A549 (cell line): ENCODE data around the gene PRKCD. TPM values are rescaled to one million over a fixed set of nuclear protein-coding genes. Genes with fewer than 3 reads are reported as not detected.
A peak's percentile ranks its signal among the peaks of the same experiment; 100 is the strongest.

Experiments
- ATAC-seq, 2 experiments: fragments of 200-7000 bp in 1 of 2; fragments of >200 bp in 1 of 2; cut with Nextera tagmentation in 1 of 2; cut with Tn5 transposase in 1 of 2; 3 replicates each; pipeline versions ENCODE4 v1.8.0 to v1.9.1; 2018 to 2020; ENCODE audit warnings: mild to moderate bottlenecking in 1 of 2, moderate library complexity in 1 of 2
- CTCF ChIA-PET: fragments of 300-600 bp; sonication (Branson Sonifier 250); formaldehyde crosslinking; extraction: SDS; loops from one replicate; lab custom pipeline; 2021; ENCODE audit warnings: antibody characterized with exemption, inconsistent platforms; lab: Yijun Ruan, JAX
- POLR2A ChIA-PET: fragments of 350-600 bp; formaldehyde crosslinking; extraction: SDS; loops from one replicate; lab custom pipeline; 2021; ENCODE audit warnings: antibody characterized with exemption, inconsistent platforms; lab: Yijun Ruan, JAX
- DNase-seq, 2 experiments: peaks; one replicate each; pipeline versions ENCODE4 v3.0.0 to v3.0.0-alpha.2; 2011 to 2016; ENCODE audit warnings: low read depth in 1 of 2, low spot score in 1 of 2
- FAIRE-seq: peaks from 2 replicates; lab custom pipeline; 2011; peaks lifted over from hg19 to GRCh38; lab: Jason Lieb, UNC
- H3K27ac ChIP-seq, 2 experiments: fragments of >200 bp; sonication (Bioruptor Twin); formaldehyde crosslinking; 3 replicates each; pipeline ENCODE4 v1.5.1; 2016 to 2017
- H3K4me1 ChIP-seq: fragments of >200 bp; sonication (Bioruptor Twin); formaldehyde crosslinking; 3 replicates; pipeline ENCODE4 v1.6.1; 2016
- H3K4me2 ChIP-seq: fragments of >200 bp; sonication (Bioruptor Twin); formaldehyde crosslinking; 3 replicates; pipeline ENCODE4 v1.6.1; 2016
- H3K4me3 ChIP-seq: fragments of >200 bp; sonication (Bioruptor Twin); formaldehyde crosslinking; 3 replicates; pipeline ENCODE4 v1.5.1; 2016
- H3K9me3 ChIP-seq: fragments of >200 bp; sonication (Bioruptor Twin); formaldehyde crosslinking; 3 replicates; pipeline ENCODE4 v1.6.1; 2016
- CBX2 ChIP-seq: fragments of 200-600 bp; sonication (generic); IDR thresholded peaks from 2 replicates; pipeline ENCODE4 v1.6.1; 2016; ENCODE audit warnings: low read depth, mild to moderate bottlenecking, borderline replicate concordance
- CBX8 ChIP-seq: fragments of 200-600 bp; sonication (generic); IDR thresholded peaks from 2 replicates; pipeline ENCODE4 v1.6.1; 2016
- CHD4 ChIP-seq: fragments of 200-600 bp; sonication (generic); IDR thresholded peaks from 2 replicates; pipeline ENCODE4 v1.6.1; 2016; ENCODE audit warnings: antibody characterized with exemption, mild to moderate bottlenecking, borderline replicate concordance
- EHF ChIP-seq: fragments of 250-450 bp; sonication (Bioruptor Pico); IDR thresholded peaks from 2 replicates; pipeline ENCODE4 v1.5.0; 2020; ENCODE audit warnings: mild to moderate bottlenecking
- EHMT2 ChIP-seq: fragments of 200-600 bp; sonication (generic); IDR thresholded peaks from 2 replicates; pipeline ENCODE4 v1.6.1; 2016; ENCODE audit warnings: antibody characterized with exemption, low read depth, mild to moderate bottlenecking, moderate library complexity
- FOSB ChIP-seq: fragments of 250-450 bp; sonication (Bioruptor Pico); IDR thresholded peaks from 2 replicates; pipeline ENCODE4 v1.5.0; 2020; ENCODE audit warnings: mild to moderate bottlenecking, moderate library complexity
- FOXS1 ChIP-seq: fragments of 250-450 bp; sonication (Bioruptor Pico); IDR thresholded peaks from 2 replicates; pipeline ENCODE4 v1.5.0; 2020; ENCODE audit warnings: mild to moderate bottlenecking, moderate library complexity
- HDAC2 ChIP-seq: fragments of 200-600 bp; sonication (generic); IDR thresholded peaks from 2 replicates; pipeline ENCODE4 v1.6.1; 2016
- HEYL ChIP-seq: fragments of 250-450 bp; sonication (Bioruptor Pico); IDR thresholded peaks from 2 replicates; pipeline ENCODE4 v1.8.0; 2021; ENCODE audit warnings: mild to moderate bottlenecking, moderate library complexity
- JUN ChIP-seq, 2 experiments: fragments of >200 bp; sonication (Bioruptor Twin); formaldehyde crosslinking; IDR thresholded peaks; 2 replicates in 1 of 2; 3 replicates in 1 of 2; pipeline ENCODE4 v1.6.1; 2016 to 2017
- JUNB ChIP-seq: fragments of >200 bp; sonication (Bioruptor Twin); formaldehyde crosslinking; IDR thresholded peaks from 2 replicates; pipeline ENCODE4 v1.6.1; 2016
- KDM1A ChIP-seq: fragments of 200-600 bp; sonication (generic); IDR thresholded peaks from 2 replicates; pipeline ENCODE4 v1.6.1; 2016; ENCODE audit warnings: low read depth, mild to moderate bottlenecking
- KDM5A ChIP-seq: fragments of 200-600 bp; sonication (generic); IDR thresholded peaks from 2 replicates; pipeline ENCODE4 v1.6.1; 2016; ENCODE audit warnings: antibody characterized with exemption, mild to moderate bottlenecking
- MAFK ChIP-seq: fragments of 450-650 bp; IDR thresholded peaks from 2 replicates; pipeline ENCODE4 v1.6.1; 2014; ENCODE audit not compliant: partially characterized antibody
- MAZ ChIP-seq: fragments of 150-350 bp; IDR thresholded peaks from 2 replicates; pipeline ENCODE4 v1.6.1; 2014; ENCODE audit warnings: antibody characterized with exemption, low read depth, low read length, borderline replicate concordance
- NFE2L2 ChIP-seq: fragments of 150-350 bp; conservative IDR thresholded peaks from 2 replicates; pipeline ENCODE4 v1.6.1; 2014; ENCODE audit warnings: low read length
- NR3C1 ChIP-seq: fragments of >200 bp; sonication (Bioruptor Twin); formaldehyde crosslinking; IDR thresholded peaks from 3 replicates; pipeline ENCODE4 v1.6.1; 2017
- PHF8 ChIP-seq: fragments of 200-600 bp; sonication (generic); IDR thresholded peaks from 2 replicates; pipeline ENCODE4 v1.6.1; 2016; ENCODE audit warnings: low read depth, mild to moderate bottlenecking, antibody characterized with exemption, moderate library complexity, borderline replicate concordance
- RFX5 ChIP-seq: fragments of 450-650 bp; IDR thresholded peaks from 2 replicates; pipeline ENCODE4 v1.7.1; 2014; ENCODE audit warnings: antibody characterized with exemption, mild to moderate bottlenecking, moderate library complexity
- RNF2 ChIP-seq: fragments of 200-600 bp; sonication (generic); IDR thresholded peaks from 2 replicates; pipeline ENCODE4 v1.6.1; 2016; ENCODE audit warnings: low read depth, mild to moderate bottlenecking, antibody characterized with exemption, moderate library complexity, borderline replicate concordance
- SREBF2 ChIP-seq: fragments of 450-650 bp; IDR thresholded peaks from 2 replicates; pipeline ENCODE4 v1.6.1; 2014; ENCODE audit warnings: mild to moderate bottlenecking, moderate library complexity
- TFCP2L1 ChIP-seq: fragments of 250-450 bp; sonication (Bioruptor Pico); IDR thresholded peaks from 2 replicates; pipeline ENCODE4 v1.5.0; 2021; ENCODE audit warnings: mild to moderate bottlenecking
- TP53 ChIP-seq: fragments of 250-450 bp; sonication (Bioruptor Pico); IDR thresholded peaks from 2 replicates; pipeline ENCODE4 v1.5.0; 2021; ENCODE audit warnings: mild to moderate bottlenecking, moderate library complexity
- ZC3H11A ChIP-seq: fragments of 450-650 bp; IDR thresholded peaks from 2 replicates; pipeline ENCODE4 v1.6.1; 2014; ENCODE audit warnings: antibody characterized with exemption, mild to moderate bottlenecking
- ZSCAN20 ChIP-seq: fragments of 250-450 bp; sonication (Bioruptor Pico); IDR thresholded peaks from 2 replicates; pipeline ENCODE4 v1.8.0; 2022; ENCODE audit warnings: mild to moderate bottlenecking, moderate library complexity
- WGBS: methylation state at CpG from one replicate; pipeline ENCODE4 v1.1.6; 2017; ENCODE audit errors: missing lambda C conversion rate; 5-methylcytosine and 5-hydroxymethylcytosine counted together
- polyA plus RNA-seq, 4 experiments: library from polyadenylated mRNA; depleted of rRNA in 3 of 4; stranded (reverse); fragments of >200 nt; fragmentation: RNase III in 1 of 4; extraction: RNeasy Plus Mini Kit Qiagen cat#74134 plus additional on column Dnase treatment in 1 of 4; gene quantifications; 2 replicates in 3 of 4; 3 replicates in 1 of 4; pipeline ENCODE4 v1.2.3, GENCODE V29; 2011 to 2017
- TF ChIP-seq, protein P1 (sequence below): fragments of 150-350 bp; IDR thresholded peaks from 2 replicates; pipeline ENCODE4 v1.6.1; 2014; ENCODE audit warnings: low read depth, mild to moderate bottlenecking, low read length
- TF ChIP-seq, protein P2 (sequence below): fragments of 450-650 bp; IDR thresholded peaks from 2 replicates; pipeline ENCODE4 v1.6.1; 2014; ENCODE audit warnings: antibody characterized with exemption
- TF ChIP-seq, protein P3 (sequence below): IDR thresholded peaks from 2 replicates; pipeline ENCODE4 v1.6.1; 2012
- TF ChIP-seq, protein P4 (sequence below): fragments of 250-450 bp; sonication (Bioruptor Pico); IDR thresholded peaks from 2 replicates; pipeline ENCODE4 v1.5.0; 2020; ENCODE audit warnings: low read depth, mild to moderate bottlenecking, moderate library complexity

PRKCD gene
- polyA plus RNA-seq, 2 of the 4 experiments (the other 2 are of a cell fraction) = 10.1 to 18.3 TPM

DNA sequence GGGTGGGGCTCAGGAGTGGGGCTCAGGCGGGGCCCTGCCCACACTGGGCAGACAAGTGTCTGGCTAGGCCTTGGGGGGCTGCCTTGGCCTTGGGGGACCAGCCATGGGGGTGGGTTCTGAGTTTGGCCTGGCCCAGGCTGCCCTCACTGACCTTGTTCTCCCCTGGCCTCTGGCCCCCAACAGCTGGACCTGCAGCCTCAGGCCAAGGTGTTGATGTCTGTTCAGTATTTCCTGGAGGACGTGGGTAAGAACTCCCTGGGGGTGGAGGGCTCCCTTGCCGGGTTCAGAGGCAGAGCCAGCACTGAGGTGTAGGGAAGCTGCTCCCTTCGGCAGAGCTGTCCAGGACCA is 20.0 kb downstream of the PRKCD start:
- ATAC-seq = no peak
- TF ChIP-seq HDAC2 (no peak), JUN (IDR thresholded peaks at IDR 0.05) (no peak), EHF (no peak), CBX8 (no peak), TFCP2L1 (CRISPR knock-in tag) (no peak), RFX5 (no peak), NFE2L2 (no peak), FOSB (CRISPR knock-in tag) (no peak)
- H3K4me1 ChIP-seq = no peaks in the 10 kb centered on the region
- POLR2A ChIA-PET = no interaction called here
- no peak overlapping the region for H3K27ac ChIP-seq
- 86% methylated on average over 3 of the region's 4 CpGs for WGBS
- DNase-seq = no peak
- CTCF ChIA-PET = interaction anchor here (1.5 kb wide), 1 partner anchor 47 kb away, joined by 5 read pairs; no protein-coding TSS in a partner anchor
- no peak for FAIRE-seq
- H3K9me3 ChIP-seq = no peaks in the 10 kb centered on the region
- no peak overlapping the region for H3K4me3 ChIP-seq
- no peak overlapping the region for H3K4me2 ChIP-seq

DNA sequence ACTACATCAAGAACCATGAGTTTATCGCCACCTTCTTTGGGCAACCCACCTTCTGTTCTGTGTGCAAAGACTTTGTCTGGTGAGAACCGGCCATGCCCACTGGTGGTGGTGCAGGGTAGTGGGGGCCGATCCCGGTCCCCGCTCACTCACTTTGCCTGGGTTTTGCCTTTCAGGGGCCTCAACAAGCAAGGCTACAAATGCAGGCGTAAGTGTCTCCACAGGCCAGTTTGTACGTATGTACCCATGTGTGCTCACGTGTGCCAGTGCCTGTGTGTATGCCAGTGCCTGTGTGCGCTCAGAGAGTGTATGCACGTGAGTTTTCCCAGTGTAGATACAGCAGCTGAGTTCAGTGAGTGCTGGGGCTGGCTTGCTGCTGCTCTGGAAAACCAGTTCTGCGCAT is 20.5 kb downstream of the PRKCD start:
- DNase-seq = no peak
- Histone ChIP-seq H3K9me3 (no peaks in the 10 kb centered on the region), H3K4me1 (no peaks in the 10 kb centered on the region), H3K4me3 (no peak overlapping the region), H3K27ac (no peak overlapping the region), H3K4me2 (no peak overlapping the region)
- ATAC-seq = peak in 1 of 2 experiments; percentile 38; a peak in 3 of 6 replicates
- 97% methylated on average over 10 of the region's 11 CpGs for WGBS
- FAIRE-seq = no peak
- ChIA-PET CTCF (interaction anchor here (1.5 to 2.2 kb wide), 2 partner anchors 14 to 47 kb away, joined by 5 to 15 read pairs; no protein-coding TSS in a partner anchor), POLR2A (no interaction called here)
- no peak for TF ChIP-seq PHF8
- no peak for TF ChIP-seq KDM1A
- TF ChIP-seq KDM5A = no peak
- TF ChIP-seq TP53 (CRISPR knock-in tag) = no peak
- TF ChIP-seq MAZ = no peak
- TF ChIP-seq ZC3H11A = no peak
- TF ChIP-seq MAFK = no peak
- TF ChIP-seq, protein P1, sequence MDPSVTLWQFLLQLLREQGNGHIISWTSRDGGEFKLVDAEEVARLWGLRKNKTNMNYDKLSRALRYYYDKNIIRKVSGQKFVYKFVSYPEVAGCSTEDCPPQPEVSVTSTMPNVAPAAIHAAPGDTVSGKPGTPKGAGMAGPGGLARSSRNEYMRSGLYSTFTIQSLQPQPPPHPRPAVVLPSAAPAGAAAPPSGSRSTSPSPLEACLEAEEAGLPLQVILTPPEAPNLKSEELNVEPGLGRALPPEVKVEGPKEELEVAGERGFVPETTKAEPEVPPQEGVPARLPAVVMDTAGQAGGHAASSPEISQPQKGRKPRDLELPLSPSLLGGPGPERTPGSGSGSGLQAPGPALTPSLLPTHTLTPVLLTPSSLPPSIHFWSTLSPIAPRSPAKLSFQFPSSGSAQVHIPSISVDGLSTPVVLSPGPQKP = no peak
- no peak for TF ChIP-seq ZSCAN20 (CRISPR knock-in tag)
- no peak for TF ChIP-seq HEYL (CRISPR knock-in tag)
- no peak for TF ChIP-seq FOXS1 (CRISPR knock-in tag)
- TF ChIP-seq, protein P2, sequence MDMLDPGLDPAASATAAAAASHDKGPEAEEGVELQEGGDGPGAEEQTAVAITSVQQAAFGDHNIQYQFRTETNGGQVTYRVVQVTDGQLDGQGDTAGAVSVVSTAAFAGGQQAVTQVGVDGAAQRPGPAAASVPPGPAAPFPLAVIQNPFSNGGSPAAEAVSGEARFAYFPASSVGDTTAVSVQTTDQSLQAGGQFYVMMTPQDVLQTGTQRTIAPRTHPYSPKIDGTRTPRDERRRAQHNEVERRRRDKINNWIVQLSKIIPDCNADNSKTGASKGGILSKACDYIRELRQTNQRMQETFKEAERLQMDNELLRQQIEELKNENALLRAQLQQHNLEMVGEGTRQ = no peak
- no peak for TF ChIP-seq JUNB
- TF ChIP-seq CBX8 = no peak
- TF ChIP-seq RNF2 = no peak
- TF ChIP-seq EHMT2 = no peak
- TF ChIP-seq CHD4 = no peak
- no peak for TF ChIP-seq NR3C1
- no peak for TF ChIP-seq SREBF2
- no peak for TF ChIP-seq CBX2

DNA sequence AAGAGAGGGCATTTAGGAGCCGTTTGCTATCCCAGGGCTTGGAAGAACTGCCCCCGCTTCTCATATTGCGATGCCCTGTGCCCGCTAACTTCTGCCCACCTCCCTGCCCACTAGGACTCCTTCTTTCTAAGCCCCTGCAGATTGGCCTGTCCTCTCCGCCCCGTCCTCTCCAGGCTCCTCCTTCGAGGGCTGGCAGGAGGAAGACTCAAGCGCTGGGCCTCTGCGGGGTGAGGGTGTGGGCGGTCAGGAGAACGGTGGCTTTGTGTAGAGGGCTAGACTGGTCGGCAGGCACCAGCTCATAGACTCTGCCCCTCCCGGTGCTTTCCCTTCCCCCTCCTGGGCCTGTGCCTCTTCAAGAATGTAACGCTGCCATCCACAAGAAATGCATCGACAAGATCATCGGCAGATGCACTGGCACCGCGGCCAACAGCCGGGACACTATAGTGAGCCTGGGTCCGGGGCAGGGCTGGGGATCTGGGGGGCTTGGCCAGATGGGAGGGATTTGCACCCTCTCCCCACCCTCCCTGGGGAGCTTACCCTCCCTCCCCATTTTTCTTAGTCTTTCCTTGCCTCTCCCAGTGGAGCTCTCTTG is 21.9 kb downstream of the PRKCD start:
- H3K27ac ChIP-seq = no peak overlapping the region
- WGBS = 95% methylated on average over 16 of the region's 20 CpGs
- H3K4me3 ChIP-seq = no peak overlapping the region
- DNase-seq = no peak
- H3K4me2 ChIP-seq = no peak overlapping the region
- no peaks in the 10 kb centered on the region for H3K9me3 ChIP-seq
- ChIA-PET POLR2A (no interaction called here), CTCF (interaction anchor here (1.1 to 2.2 kb wide), 2 partner anchors 13 to 68 kb away, joined by 3 to 15 read pairs; no protein-coding TSS in a partner anchor)
- no peaks in the 10 kb centered on the region for H3K4me1 ChIP-seq
- no peak for ATAC-seq
- FAIRE-seq = no peak
- no peak for TF ChIP-seq EHF
- TF ChIP-seq TFCP2L1 (CRISPR knock-in tag) = no peak
- TF ChIP-seq, protein P3, sequence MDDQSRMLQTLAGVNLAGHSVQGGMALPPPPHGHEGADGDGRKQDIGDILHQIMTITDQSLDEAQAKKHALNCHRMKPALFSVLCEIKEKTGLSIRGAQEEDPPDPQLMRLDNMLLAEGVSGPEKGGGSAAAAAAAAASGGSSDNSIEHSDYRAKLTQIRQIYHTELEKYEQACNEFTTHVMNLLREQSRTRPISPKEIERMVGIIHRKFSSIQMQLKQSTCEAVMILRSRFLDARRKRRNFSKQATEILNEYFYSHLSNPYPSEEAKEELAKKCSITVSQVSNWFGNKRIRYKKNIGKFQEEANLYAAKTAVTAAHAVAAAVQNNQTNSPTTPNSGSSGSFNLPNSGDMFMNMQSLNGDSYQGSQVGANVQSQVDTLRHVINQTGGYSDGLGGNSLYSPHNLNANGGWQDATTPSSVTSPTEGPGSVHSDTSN = no peak
- no peak for TF ChIP-seq NFE2L2
- TF ChIP-seq KDM5A = no peak
- TF ChIP-seq, protein P4, sequence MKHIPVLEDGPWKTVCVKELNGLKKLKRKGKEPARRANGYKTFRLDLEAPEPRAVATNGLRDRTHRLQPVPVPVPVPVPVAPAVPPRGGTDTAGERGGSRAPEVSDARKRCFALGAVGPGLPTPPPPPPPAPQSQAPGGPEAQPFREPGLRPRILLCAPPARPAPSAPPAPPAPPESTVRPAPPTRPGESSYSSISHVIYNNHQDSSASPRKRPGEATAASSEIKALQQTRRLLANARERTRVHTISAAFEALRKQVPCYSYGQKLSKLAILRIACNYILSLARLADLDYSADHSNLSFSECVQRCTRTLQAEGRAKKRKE (CRISPR knock-in tag) = no peak
- TF ChIP-seq, protein P1 = no peak
